Stomach (tissue), 4 donors: ENCODE results near the gene MMD2.

Experiments used
- EP300 ChIP-seq: sonication (generic); formaldehyde crosslinking; IDR thresholded peaks from one replicate; pipeline ENCODE4 v1.6.1; 2017; ENCODE audit warnings: antibody characterized with exemption
- POLR2A ChIP-seq, 4 donors: fragments of 450-650 bp; IDR thresholded peaks; one replicate each; pipeline ENCODE4 v1.6.1; 2016; ENCODE audit warnings: antibody characterized with exemption in 4 of 4, control low read depth in 2 of 4, mild to moderate bottlenecking in 1 of 4, moderate library complexity in 1 of 4
- TF ChIP-seq, protein P1 (sequence below), 7 experiments: fragments of 450-650 bp in 4 of 7; fragments of 200-600 bp in 3 of 7; sonication (generic) in 3 of 7; IDR thresholded peaks; one replicate each; pipeline ENCODE4 v1.5.1; 2016 to 2019; ENCODE audit warnings: antibody characterized with exemption in 7 of 7, control low read depth in 2 of 7, mild to moderate bottlenecking in 1 of 7

DNA sequence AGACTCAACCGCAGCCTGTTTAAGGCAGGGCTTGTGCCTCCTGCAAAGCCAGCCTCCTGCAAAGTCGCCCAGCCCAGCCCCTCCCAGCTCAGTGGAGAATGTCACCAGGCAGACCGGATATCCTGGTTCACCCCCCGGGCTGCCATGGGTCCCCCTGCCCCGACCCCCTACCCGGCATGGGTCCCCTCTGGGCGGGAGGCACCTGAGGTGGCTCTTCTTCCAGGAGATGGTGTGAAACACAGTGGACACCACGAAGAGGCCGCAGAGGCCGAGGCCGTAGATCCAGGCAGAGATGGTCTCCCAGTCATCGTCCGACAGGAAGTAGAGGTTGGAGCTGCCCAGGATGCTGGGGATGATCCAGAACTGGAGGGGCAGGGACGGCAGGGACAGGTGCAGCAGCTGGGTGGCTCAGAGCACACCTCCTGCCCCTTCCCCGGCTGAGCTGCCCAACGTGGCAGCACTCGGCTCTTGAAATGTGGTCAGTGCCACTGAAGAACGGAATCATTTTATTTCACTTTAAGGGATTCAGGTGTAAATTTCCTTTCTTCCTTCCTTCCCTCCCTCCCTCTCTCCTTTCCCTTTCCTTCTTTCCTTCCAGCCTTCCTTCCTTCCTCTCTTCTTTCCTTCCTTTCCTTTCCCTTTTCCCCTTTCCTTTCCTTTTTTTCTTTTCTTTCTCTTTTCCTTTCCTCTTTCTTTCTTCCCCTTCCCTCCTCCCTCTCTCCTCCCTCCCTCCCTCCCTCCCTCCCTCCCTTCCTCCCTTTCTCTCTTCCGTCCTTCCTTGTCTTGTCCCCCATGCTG lies 38.8 kb downstream of the MMD2 start:
- no peak for TF ChIP-seq EP300
- TF ChIP-seq POLR2A (IDR thresholded peaks at IDR 0.05): no peak
- TF ChIP-seq, protein P1, sequence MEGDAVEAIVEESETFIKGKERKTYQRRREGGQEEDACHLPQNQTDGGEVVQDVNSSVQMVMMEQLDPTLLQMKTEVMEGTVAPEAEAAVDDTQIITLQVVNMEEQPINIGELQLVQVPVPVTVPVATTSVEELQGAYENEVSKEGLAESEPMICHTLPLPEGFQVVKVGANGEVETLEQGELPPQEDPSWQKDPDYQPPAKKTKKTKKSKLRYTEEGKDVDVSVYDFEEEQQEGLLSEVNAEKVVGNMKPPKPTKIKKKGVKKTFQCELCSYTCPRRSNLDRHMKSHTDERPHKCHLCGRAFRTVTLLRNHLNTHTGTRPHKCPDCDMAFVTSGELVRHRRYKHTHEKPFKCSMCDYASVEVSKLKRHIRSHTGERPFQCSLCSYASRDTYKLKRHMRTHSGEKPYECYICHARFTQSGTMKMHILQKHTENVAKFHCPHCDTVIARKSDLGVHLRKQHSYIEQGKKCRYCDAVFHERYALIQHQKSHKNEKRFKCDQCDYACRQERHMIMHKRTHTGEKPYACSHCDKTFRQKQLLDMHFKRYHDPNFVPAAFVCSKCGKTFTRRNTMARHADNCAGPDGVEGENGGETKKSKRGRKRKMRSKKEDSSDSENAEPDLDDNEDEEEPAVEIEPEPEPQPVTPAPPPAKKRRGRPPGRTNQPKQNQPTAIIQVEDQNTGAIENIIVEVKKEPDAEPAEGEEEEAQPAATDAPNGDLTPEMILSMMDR (IDR thresholded peaks at IDR 0.05): no peak
